NCI-H526 (cell line): ENCODE data around the gene DHRSX.
"Not testable (repeated sequence)": the region's sequence is repeated elsewhere in the genome, so short reads cannot be mapped to it uniquely, and the experiment has no call there.

ENCODE experiments used
- DNase-seq, 2 experiments: peaks; one replicate each; lab custom pipeline; 2025; lab: John Stamatoyannopoulos, UW

DHRSX gene

GRCh38 chrX:2456091-2456490 is 44.7 kb downstream of the DHRSX start:
- not testable (repeated sequence) for DNase-seq

GRCh38 chrX:2454620-2455019 is 46.2 kb downstream of the DHRSX start:
- not testable (repeated sequence) for DNase-seq

- no peak for DNase-seq
These were observed 48.0 kb downstream of the DHRSX start for GRCh38 chrX:2452799-2453198.

- no peak for DNase-seq
These were observed 48.4 kb downstream of the DHRSX start for GRCh38 chrX:2452317-2452784.

- no peak for DNase-seq
These were observed 49.1 kb downstream of the DHRSX start for GRCh38 chrX:2451501-2452316.

- no peak for DNase-seq
These were observed 50.1 kb downstream of the DHRSX start for GRCh38 chrX:2450681-2451080.

- DNase-seq: no peak
These were observed 51.5 kb downstream of the DHRSX start for GRCh38 chrX:2449135-2449886.

GRCh38 chrX:2447484-2447883 is 53.3 kb downstream of the DHRSX start:
- DNase-seq: no peak

GRCh38 chrX:2446815-2447214 is 54.0 kb downstream of the DHRSX start:
- DNase-seq: no peak

GRCh38 chrX:2445662-2446623 is 54.8 kb downstream of the DHRSX start:
- DNase-seq: no peak

- no peak for DNase-seq
These were observed 58.1 kb downstream of the DHRSX start for GRCh38 chrX:2442694-2443093.

- no peak for DNase-seq
These were observed 59.3 kb downstream of the DHRSX start for GRCh38 chrX:2441466-2441865.

- DNase-seq: no peak
These were observed 61.2 kb downstream of the DHRSX start for GRCh38 chrX:2439613-2440012.

GRCh38 chrX:2435465-2435864 is 65.3 kb downstream of the DHRSX start:
- DNase-seq: no peak

- no peak for DNase-seq
These were observed 66.3 kb downstream of the DHRSX start for GRCh38 chrX:2434270-2435163.

GRCh38 chrX:2432298-2432863 is 68.4 kb downstream of the DHRSX start:
- no peak for DNase-seq

- no peak for DNase-seq
These were observed 70.4 kb downstream of the DHRSX start for GRCh38 chrX:2430265-2430825.

- no peak for DNase-seq
These were observed 73.0 kb downstream of the DHRSX start for GRCh38 chrX:2427737-2428136.

- DNase-seq: no peak
These were observed 73.6 kb downstream of the DHRSX start for GRCh38 chrX:2427147-2427546.

- no peak for DNase-seq
These were observed 74.4 kb downstream of the DHRSX start for GRCh38 chrX:2426289-2426882.
